HG03558 (cell line): Measurements from ENCODE around the gene ISLR.
"Not testable (repeated sequence)": the region's sequence is repeated elsewhere in the genome, so short reads cannot be mapped to it uniquely, and the experiment has no call there.

ENCODE experiments used
- ATAC-seq: cut with Tn5 transposase; IDR thresholded peaks from one replicate; pipeline ENCODE4 v1.9.1; 2021; ENCODE audit warnings: moderate number of reproducible peaks; ENCODE audit not compliant: unreplicated experiment; ENCODE audit errors: extremely low read depth

The ISLR gene

GRCh38 chr15:74136814-74137536, 36.5 kb upstream of the ISLR start:
- ATAC-seq, result no peak

GRCh38 chr15:74137537-74137894, 36.0 kb upstream of the ISLR start:
- no peak for ATAC-seq

- no peak for ATAC-seq
Measured at GRCh38 chr15:74138642-74139041, 34.9 kb upstream of the ISLR start.

GRCh38 chr15:74141591-74141990, 31.9 kb upstream of the ISLR start:
- ATAC-seq, result no peak

- no peak for ATAC-seq
Measured at GRCh38 chr15:74144153-74144775, 29.2 kb upstream of the ISLR start.

GRCh38 chr15:74146277-74146800, 27.2 kb upstream of the ISLR start:
- no peak for ATAC-seq

GRCh38 chr15:74147051-74147450, 26.5 kb upstream of the ISLR start:
- no peak for ATAC-seq

- ATAC-seq, result no peak
Measured at GRCh38 chr15:74155766-74156417, 17.6 kb upstream of the ISLR start.

- ATAC-seq, result no peak
Measured at GRCh38 chr15:74156678-74157411, 16.7 kb upstream of the ISLR start.

- ATAC-seq, result no peak
Measured at GRCh38 chr15:74157868-74158827, 15.4 kb upstream of the ISLR start.

- ATAC-seq, result no peak
Measured at GRCh38 chr15:74158855-74159650, 14.5 kb upstream of the ISLR start.

GRCh38 chr15:74159773-74160172, 13.7 kb upstream of the ISLR start:
- ATAC-seq, result no peak

- not testable (repeated sequence) for ATAC-seq
Measured at GRCh38 chr15:74160390-74160789, 13.1 kb upstream of the ISLR start.

GRCh38 chr15:74162195-74162536, 11.3 kb upstream of the ISLR start:
- ATAC-seq, result not testable (repeated sequence)

- ATAC-seq, result no peak
Measured at GRCh38 chr15:74165461-74165860, 8.0 kb upstream of the ISLR start.

GRCh38 chr15:74167891-74168331, 5.6 kb upstream of the ISLR start:
- no peak for ATAC-seq

GRCh38 chr15:74168711-74169126, 4.8 kb upstream of the ISLR start:
- no peak for ATAC-seq

- ATAC-seq, result no peak
Measured at GRCh38 chr15:74170071-74170844, 3.3 kb upstream of the ISLR start.
